ENCODE data around the gene CLTC. TPM values are rescaled to one million over a fixed set of nuclear protein-coding genes. Genes with fewer than 3 reads are reported as not detected.

The CLTC gene
- total and polyA plus RNA-seq, 2 of the 13 experiments (the other 11 are each of a cell fraction or from before 2014, with no cell fraction given), result 134 to 283 TPM

- no peak for TF ChIP-seq ZBTB8A (CRISPR knock-in tag; IDR thresholded peaks at IDR 0.05; ENCODE audit: borderline replicate concordance, low read depth)
- no peak for TF ChIP-seq ZNF282 (IDR thresholded peaks at IDR 0.05; ENCODE audit: partially characterized antibody)
Observed at GRCh38 chr17:59671386-59671785, 51.7 kb downstream of the CLTC start (continued).

GRCh38 chr17:59675231-59675630 is 55.5 kb downstream of the CLTC start:
- Histone ChIP-seq H3K27ac (ENCODE audit: extremely low read length, insufficient read depth, low read length) (no peak overlapping the region), H2AFZ (ENCODE audit: low read length) (no peak overlapping the region), H3K27me3 (ENCODE audit: control insufficient read depth in 1 of 2, insufficient read depth in 2 of 2, low read length in 2 of 2) (no peaks in the 10 kb centered on the region), H3K4me1 (ENCODE audit: insufficient read depth, low read length) (no peaks in the 10 kb centered on the region), H3K79me2 (ENCODE audit: insufficient read depth, low read length) (peaks cover 2% of the 10 kb centered on the region), H3K4me3 (replicated peaks in 1 of 3; ENCODE audit: insufficient read depth in 1 of 3, low read depth in 2 of 3, low read length in 3 of 3) (no peak overlapping the region), H3K9ac (ENCODE audit: insufficient read depth, low read depth, low read length) (no peak overlapping the region), H4K20me1 (ENCODE audit: insufficient read depth, low read length) (no peaks in the 10 kb centered on the region), H3K36me3 (replicated peaks in 1 of 2; ENCODE audit: control insufficient read depth in 1 of 2, insufficient read depth in 2 of 2, low read length in 2 of 2) (peaks cover 39 to 90% of the 10 kb centered on the region in 2 experiments), H3K4me2 (ENCODE audit: low read depth, low read length) (no peak overlapping the region), H3K9me3 (ENCODE audit: low read length) (no peaks in the 10 kb centered on the region)
- in situ Hi-C loops (cut with HindIII; ENCODE audit: extremely low pct_ligation_motif_present, low pct_unique_long_range_greater_than_20kb), result no loop called here
- ATAC-seq, result no peak
- intact Hi-C loops (cut with micrococcal nuclease; ENCODE audit: unreplicated experiment), result no loop called here
- ChIA-PET POLR2A (no interaction called here), CTCF (ENCODE audit: low intra/inter-chr PET ratio, low total read pairs) (no interaction called here)
- 100% methylated on average over 1 of the region's 1 CpG for WGBS (ENCODE audit: low lambda C conversion rate)
- DNase-seq (ENCODE audit: low spot score), result no peak
- FAIRE-seq, result no peak
- TF ChIP-seq HOXA7 (CRISPR knock-in tag; IDR thresholded peaks at IDR 0.05), result no peak
- TF ChIP-seq ATF7 (IDR thresholded peaks at IDR 0.05), result no peak
- no peak for TF ChIP-seq ATF7 (CRISPR knock-in tag; IDR thresholded peaks at IDR 0.05)
- TF ChIP-seq SOX13 (IDR thresholded peaks at IDR 0.05), result no peak
- TF ChIP-seq SOX13 (CRISPR knock-in tag; conservative IDR thresholded peaks at IDR 0.05 in 1 of 2, IDR thresholded peaks at IDR 0.05 in 1 of 2), result no peak
- TF ChIP-seq ZNF790 (CRISPR knock-in tag; IDR thresholded peaks at IDR 0.05; ENCODE audit: borderline replicate concordance), result no peak
- no peak for TF ChIP-seq ZNF441 (CRISPR knock-in tag; IDR thresholded peaks at IDR 0.05; ENCODE audit: borderline replicate concordance)
- TF ChIP-seq NFE2L1 (CRISPR knock-in tag; IDR thresholded peaks at IDR 0.05; ENCODE audit: borderline replicate concordance), result no peak
- TF ChIP-seq ZFAT (CRISPR knock-in tag; conservative IDR thresholded peaks at IDR 0.05), result no peak
- no peak for TF ChIP-seq ZFP36 (IDR thresholded peaks at IDR 0.05; ENCODE audit: borderline replicate concordance, low read depth, low read length, partially characterized antibody)
- no peak for TF ChIP-seq CREB1 (IDR thresholded peaks at IDR 0.05)
- no peak for TF ChIP-seq CREB1 (CRISPR knock-in tag; IDR thresholded peaks at IDR 0.05)
- no peak for TF ChIP-seq MAFG (CRISPR knock-in tag; IDR thresholded peaks at IDR 0.05)
- no peak for TF ChIP-seq ZNF589 (CRISPR knock-in tag; conservative IDR thresholded peaks at IDR 0.05)
- TF ChIP-seq ZKSCAN1 (IDR thresholded peaks at IDR 0.05; ENCODE audit: low read length), result no peak
- no peak for TF ChIP-seq JDP2 (CRISPR knock-in tag; IDR thresholded peaks at IDR 0.05; ENCODE audit: borderline replicate concordance)
- no peak for TF ChIP-seq ZNF512 (CRISPR knock-in tag; IDR thresholded peaks at IDR 0.05)
- no TSS peak for BruUV-seq (replicated peaks)
